Liver (tissue), 3 donors: ENCODE data around the gene KEAP1.
"Not testable (repeated sequence)": the region's sequence is repeated elsewhere in the genome, so short reads cannot be mapped to it uniquely, and the experiment has no call there.

Source experiments
- CTCF ChIP-seq: fragments of 150-350 bp; IDR thresholded peaks from 2 replicates; pipeline ENCODE4 v1.5.1; 2017; ENCODE audit warnings: improper control_type of control experiment, low read depth, low read length; ENCODE audit not compliant: missing input control
- EGR1 ChIP-seq, 2 donors: IDR thresholded peaks; 2 replicates each; pipeline ENCODE4 v1.6.1; 2016 to 2018; ENCODE audit warnings: antibody characterized with exemption in 2 of 2, low read depth in 2 of 2
- HNF4G ChIP-seq: IDR thresholded peaks from 2 replicates; pipeline ENCODE4 v1.6.1; 2016; ENCODE audit warnings: antibody characterized with exemption
- JUND ChIP-seq, 2 donors: IDR thresholded peaks; 2 replicates each; pipeline ENCODE4 v1.6.1; 2016; ENCODE audit warnings: antibody characterized with exemption in 2 of 2
- MAX ChIP-seq: IDR thresholded peaks from 2 replicates; pipeline ENCODE4 v1.6.1; 2016; ENCODE audit warnings: antibody characterized with exemption
- NR2F2 ChIP-seq: IDR thresholded peaks from 2 replicates; pipeline ENCODE4 v1.6.1; 2016; ENCODE audit warnings: antibody characterized with exemption
- RAD21 ChIP-seq, 2 donors: IDR thresholded peaks; 2 replicates each; pipeline ENCODE4 v1.6.1; 2016; ENCODE audit warnings: antibody characterized with exemption in 2 of 2, mild to moderate bottlenecking in 2 of 2
- TAF1 ChIP-seq: conservative IDR thresholded peaks from 2 replicates; pipeline ENCODE4 v1.6.1; 2016; ENCODE audit warnings: antibody characterized with exemption, mild to moderate bottlenecking
- YY1 ChIP-seq: IDR thresholded peaks from 2 replicates; pipeline ENCODE4 v1.6.1; 2016; ENCODE audit warnings: antibody characterized with exemption, mild to moderate bottlenecking
- donor health status: healthy.
- donor health status: healthy.

GRCh38 chr19:10526887-10527286 is 23.7 kb upstream of the KEAP1 start:
- not testable (repeated sequence) for TF ChIP-seq MAX; YY1; HNF4G; CTCF; RAD21 (IDR thresholded peaks at IDR 0.05); TAF1; NR2F2; EGR1 (IDR thresholded peaks at IDR 0.05; ENCODE audit: low read depth in 2 of 2); JUND (IDR thresholded peaks at IDR 0.05)
